Globus pallidus (tissue), 1 donor: ENCODE measurements around the gene SUPT20HL2.
"Not testable (repeated sequence)": the region's sequence is repeated elsewhere in the genome, so short reads cannot be mapped to it uniquely, and the experiment has no call there.

Experiments
- DNase-seq: peaks from one replicate; pipeline ENCODE4 v3.0.0-alpha.2; 2015; ENCODE audit warnings: low spot score

The SUPT20HL2 gene

DNA sequence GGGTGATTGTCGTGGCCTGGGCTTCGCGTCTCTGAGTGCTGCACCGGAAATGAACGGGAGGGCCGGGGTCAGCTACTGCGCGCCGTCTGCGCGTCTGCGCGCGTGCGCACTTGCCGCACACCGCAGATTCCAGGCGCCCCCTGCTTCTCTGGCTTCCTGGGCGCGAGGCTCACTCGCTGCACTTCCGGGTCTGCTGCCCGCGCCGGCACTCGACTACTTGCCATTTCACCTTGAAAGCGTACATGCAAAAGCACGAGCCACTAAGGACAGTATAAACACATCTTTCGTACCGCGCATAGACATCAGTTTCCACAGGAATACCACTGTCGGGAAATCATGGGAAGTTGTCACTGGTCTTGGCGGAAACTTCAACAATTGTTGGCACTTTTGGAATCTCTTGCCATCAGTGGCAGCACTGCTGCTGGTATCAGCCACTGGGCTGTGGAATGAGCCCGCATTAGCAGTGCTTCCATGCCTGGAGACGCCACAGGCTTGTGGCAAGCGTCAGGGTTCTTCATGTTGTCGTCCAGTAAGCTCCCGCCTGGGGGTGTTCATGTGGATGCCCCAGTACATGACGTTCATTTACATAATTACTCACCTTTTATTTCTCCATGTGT is at the start of gene SUPT20HL2:
TSS of gene SUPT20HL2 (minus strand) at position 51 of the 617 bp plus-strand sequence. CDS start 754 bp downstream, outside the sequence.
- no peak for DNase-seq

- not testable (repeated sequence) for DNase-seq
Observed at GRCh38 chrX:24362089-24362745, 48.3 kb upstream of the SUPT20HL2 start.

GRCh38 chrX:24360272-24360671 is 46.4 kb upstream of the SUPT20HL2 start, which contains the start of gene SUPT20HL1:
Gene SUPT20HL1 (plus strand): TSS chrX:24360639. CDS start chrX:24362761, 2,122 bp downstream.
- DNase-seq, result no peak

DNA sequence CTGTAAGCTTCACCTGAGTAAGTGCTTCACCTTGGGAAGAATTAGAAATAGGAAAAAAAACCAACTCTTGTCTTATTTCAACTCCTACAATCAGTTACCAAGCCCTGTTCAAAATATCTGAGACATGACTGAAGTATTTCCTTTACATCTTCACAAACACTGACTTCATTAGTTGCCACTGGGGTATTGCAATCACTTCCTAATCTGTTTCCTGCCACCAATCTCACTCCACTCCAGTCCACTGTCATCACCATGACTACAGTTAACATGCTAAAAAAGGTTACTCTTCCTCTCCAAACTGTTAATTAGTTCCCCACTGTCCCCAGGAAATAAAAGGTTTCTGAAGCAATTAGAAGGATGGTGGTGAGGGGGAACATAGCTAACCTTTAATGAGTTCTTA is 43.2 kb upstream of the SUPT20HL2 start:
- no peak for DNase-seq

DNA sequence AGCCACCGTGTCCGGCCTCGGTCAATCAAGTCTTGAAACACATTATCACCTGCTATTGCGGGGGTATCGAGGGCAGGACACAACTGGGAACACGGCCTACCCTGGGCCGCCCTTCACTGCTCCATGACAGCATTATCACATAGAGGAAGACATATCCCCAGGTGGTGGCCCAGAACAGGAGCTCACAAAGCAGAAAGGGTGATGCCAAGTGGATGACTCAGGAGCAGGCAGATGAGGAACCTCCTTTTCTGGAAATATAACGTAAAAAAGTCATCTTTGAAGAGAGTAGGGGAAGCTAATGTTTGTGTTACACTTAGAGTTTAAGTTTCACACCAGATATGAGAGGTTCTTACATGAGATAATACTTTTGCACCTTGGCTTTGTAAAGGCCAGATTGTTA is 41.2 kb upstream of the SUPT20HL2 start:
- no peak for DNase-seq

- no peak for DNase-seq
Observed at GRCh38 chrX:24350217-24350616, 36.3 kb upstream of the SUPT20HL2 start.

GRCh38 chrX:24347881-24348280 is 34.0 kb upstream of the SUPT20HL2 start:
- DNase-seq, result no peak

- no peak for DNase-seq
Observed at GRCh38 chrX:24343719-24344118, 29.9 kb upstream of the SUPT20HL2 start.

GRCh38 chrX:24341795-24342194 is 27.9 kb upstream of the SUPT20HL2 start:
- no peak for DNase-seq

GRCh38 chrX:24340501-24340900 is 26.6 kb upstream of the SUPT20HL2 start:
- DNase-seq, result no peak

DNA sequence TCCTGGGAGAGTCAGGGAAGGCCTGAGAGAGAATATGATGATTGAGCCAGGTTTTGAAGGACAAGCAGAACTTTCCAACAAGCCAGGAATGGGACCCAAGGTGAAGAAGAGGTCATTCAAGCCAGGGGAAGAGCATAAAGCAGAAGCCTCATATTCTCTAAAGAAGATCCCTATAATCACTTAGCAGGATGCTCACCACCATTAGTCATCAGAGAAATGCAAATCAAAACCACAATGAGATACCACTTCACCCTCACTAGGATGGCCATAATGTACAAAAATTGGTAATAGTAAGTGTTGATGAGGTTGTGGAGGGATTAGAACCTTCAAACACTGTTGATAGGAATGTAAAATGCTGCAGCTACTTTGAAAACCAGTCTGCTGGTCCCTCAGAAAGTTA is 26.0 kb upstream of the SUPT20HL2 start:
- no peak for DNase-seq

GRCh38 chrX:24335871-24336270 is 22.0 kb upstream of the SUPT20HL2 start:
- no peak for DNase-seq

DNA sequence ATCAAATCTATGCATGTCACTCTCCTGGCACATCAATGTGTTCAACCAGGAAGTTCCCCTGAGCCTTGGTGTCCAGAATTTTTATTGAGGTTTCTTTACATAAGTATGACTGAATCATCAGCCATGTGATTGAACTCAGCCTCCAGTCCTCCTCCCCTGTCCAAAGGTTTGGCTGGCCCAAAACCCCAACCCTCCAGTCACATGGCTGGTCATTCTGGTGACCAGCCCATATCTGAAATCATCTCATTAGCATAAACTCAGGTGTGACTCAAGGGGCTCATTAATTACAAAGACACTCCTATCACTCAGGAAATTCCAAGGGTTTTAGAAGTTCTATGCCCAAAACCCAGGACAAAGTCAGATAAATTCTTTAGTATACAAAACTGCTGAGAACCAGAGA is 20.6 kb upstream of the SUPT20HL2 start:
- no peak for DNase-seq

DNA sequence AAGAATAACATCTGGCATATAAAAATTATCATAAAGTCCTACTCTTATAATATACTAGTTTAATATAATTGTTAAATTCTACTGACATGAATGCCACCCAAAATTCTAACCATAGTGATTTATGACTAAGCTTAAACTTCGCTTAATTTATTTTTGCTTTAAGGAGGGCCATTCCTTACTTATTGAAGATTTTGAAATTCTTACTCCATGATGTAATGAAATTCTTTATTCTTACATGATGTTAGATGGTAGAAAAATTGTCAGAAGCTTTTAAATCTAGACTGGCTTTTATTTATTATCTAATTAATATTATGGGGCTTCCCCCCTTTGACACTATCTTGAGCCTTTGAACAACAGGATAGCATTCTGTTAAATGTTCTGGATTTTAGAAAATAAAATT is 19.5 kb upstream of the SUPT20HL2 start:
- no peak for DNase-seq

DNA sequence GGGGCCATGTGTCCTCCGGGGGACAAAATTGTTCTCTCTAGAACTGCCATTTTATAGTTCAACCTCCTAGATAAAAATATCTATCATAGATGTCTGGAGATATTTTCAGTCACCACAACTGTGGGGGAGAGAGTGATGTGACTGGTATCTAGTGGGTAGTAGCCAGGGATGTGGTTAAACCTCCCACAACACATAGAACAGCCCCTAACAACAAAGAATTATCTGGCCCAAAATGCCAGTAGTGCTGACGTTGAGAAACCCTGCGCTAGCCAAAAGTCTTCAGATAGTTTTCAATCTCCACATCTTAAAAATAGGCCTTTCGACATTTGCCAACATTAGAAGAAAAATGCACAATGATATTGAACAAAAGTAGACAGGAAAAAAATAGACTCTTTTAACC is 19.0 kb upstream of the SUPT20HL2 start:
- DNase-seq, result no peak

GRCh38 chrX:24325231-24325630 is 11.4 kb upstream of the SUPT20HL2 start:
- DNase-seq, result no peak

DNA sequence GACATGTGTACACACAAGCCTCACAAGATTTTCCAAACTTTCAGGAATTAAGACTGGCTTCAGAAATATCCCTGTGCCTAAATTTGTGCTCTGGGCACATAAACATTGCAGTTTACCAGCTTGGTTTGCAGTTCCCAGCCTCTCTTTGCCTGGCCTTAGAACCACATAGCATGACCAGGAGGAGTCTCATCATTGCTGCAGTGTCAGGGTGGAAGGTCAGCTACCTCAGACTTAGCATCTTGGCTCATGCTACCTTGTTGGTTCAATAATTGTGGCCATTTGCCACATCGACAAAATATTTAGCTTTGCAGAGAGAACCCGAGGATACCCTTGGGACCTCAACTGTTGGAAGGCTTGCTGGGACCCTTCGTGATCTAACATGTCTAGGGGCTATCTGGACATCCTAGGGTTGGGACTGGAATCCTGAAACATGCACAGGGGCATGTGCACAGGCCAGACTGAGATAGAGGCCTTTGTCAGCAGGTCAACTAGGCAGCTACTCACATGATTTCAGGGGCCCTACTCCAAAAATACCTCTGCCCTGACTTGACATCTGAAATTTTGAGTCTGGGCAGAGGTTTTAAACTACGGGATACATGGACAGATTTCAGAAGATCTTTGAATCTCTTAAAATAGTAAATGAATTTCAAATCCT is 8.0 kb upstream of the SUPT20HL2 start:
- no peak for DNase-seq

GRCh38 chrX:24317567-24317966 is 3.7 kb upstream of the SUPT20HL2 start:
- no peak for DNase-seq

DNA sequence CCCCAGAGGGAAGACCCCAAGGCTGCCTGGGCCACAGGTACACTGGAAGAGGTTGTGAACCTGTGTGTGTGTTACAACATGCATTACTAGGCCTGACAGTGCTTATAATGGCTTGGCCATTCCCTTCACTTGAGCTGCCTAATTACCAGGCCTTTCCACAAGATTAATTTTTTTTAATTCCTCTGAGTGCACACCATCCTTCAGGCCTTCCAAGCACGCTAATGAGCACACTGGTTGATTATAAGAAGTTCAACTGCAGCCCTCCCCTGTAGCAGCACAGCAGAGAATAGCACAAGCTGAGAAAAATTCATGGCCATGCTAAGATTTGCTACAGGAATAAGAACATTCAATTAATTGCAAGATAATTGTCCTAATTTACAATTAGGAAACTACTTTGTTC is 2.2 kb upstream of the SUPT20HL2 start:
- DNase-seq, result no peak

DNA sequence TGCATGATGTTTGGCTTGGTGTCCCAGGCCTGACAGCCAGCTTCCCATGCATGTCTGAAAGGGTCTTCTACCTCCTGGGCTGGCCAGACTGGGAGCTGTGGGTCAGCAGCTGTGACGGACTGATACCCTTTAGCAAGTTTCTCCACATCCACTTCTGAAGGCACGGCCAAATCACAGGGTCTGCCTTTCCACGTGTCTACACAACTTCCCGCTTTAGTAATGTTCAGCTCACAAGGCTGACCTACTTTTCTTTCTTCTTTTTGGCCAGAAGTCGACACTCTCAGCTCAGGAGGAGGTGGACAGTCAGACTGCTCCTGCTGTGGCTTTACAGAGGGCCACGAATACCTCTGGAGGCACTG is 1.6 kb downstream of the SUPT20HL2 start:
- not testable (repeated sequence) for DNase-seq

- DNase-seq, result not testable (repeated sequence)
Observed at GRCh38 chrX:24311507-24312248, 2.2 kb downstream of the SUPT20HL2 start.

DNA sequence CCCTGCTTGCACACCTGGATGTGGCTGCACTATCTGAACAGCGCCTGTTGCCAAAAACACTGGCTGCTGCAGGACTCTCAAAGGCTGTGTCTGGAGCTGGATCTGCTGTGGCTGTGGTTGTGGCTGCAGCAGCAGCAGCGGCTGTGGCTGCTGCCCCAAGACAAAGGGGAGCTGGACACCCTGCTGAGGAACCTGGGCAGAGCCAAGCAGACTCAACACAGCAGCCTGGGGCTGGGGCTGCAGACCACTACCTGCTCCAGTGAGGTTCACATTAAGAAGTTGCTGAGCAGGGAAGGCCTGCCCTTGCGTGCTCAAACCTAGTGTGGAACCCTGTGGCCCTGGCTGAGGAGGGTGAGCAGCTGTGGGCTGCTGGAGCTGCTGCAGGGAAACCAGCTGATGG is 3.0 kb downstream of the SUPT20HL2 start:
- DNase-seq, result not testable (repeated sequence)
